Effector memory CD8-positive, alpha-beta T cell (primary cell): ENCODE measurements around the gene CTSW.

Experiments
- ATAC-seq: fragments of 150-1000 bp; cut with Tn5 transposase; replicated peaks from 2 replicates; pipeline ENCODE4 v1.10.0; 2021; ENCODE audit warnings: mild to moderate bottlenecking, moderate library complexity
- DNase-seq, 3 experiments: peaks; one replicate each; pipeline ENCODE4 v3.0.0; 2021
- H3K27ac Mint-ChIP-seq, 2 donors: one replicate each; pipeline ENCODE4 v1.8.0; 2022; ENCODE audit warnings: mild to moderate bottlenecking in 2 of 2, mixed read lengths in 2 of 2, moderate library complexity in 2 of 2
- H3K27me3 Mint-ChIP-seq, 2 donors: one replicate each; pipeline ENCODE4 v1.8.0; 2022; ENCODE audit warnings: mixed read lengths in 2 of 2
- H3K36me3 Mint-ChIP-seq: one replicate; pipeline ENCODE4 v1.8.0; 2022; ENCODE audit warnings: mild to moderate bottlenecking, moderate library complexity, mixed read lengths; ENCODE audit not compliant: insufficient read depth
- H3K4me1 Mint-ChIP-seq, 2 donors: one replicate each; pipeline ENCODE4 v1.8.0; 2022; ENCODE audit warnings: low read depth in 2 of 2, mixed read lengths in 2 of 2
- H3K4me3 Mint-ChIP-seq, 2 donors: one replicate each; pipeline ENCODE4 v1.8.0; 2022; ENCODE audit warnings: mild to moderate bottlenecking in 2 of 2, mixed read lengths in 2 of 2, moderate library complexity in 2 of 2
- H3K9me3 Mint-ChIP-seq, 2 donors: one replicate each; pipeline ENCODE4 v1.8.0; 2022; ENCODE audit warnings: mixed read lengths in 2 of 2

The CTSW gene

GRCh38 chr11:65880027-65880426 lies 390 bp downstream of the CTSW start:
- Mint-ChIP-seq H3K36me3 (peaks cover 28% of the 10 kb centered on the region), H3K27ac (peak overlapping the region; percentile 92), H3K4me3 (peak overlapping the region; percentile 88 to 90), H3K4me1 (peaks cover 51 to 52% of the 10 kb centered on the region in 2 donors), H3K27me3 (no peaks in the 10 kb centered on the region), H3K9me3 (no peaks in the 10 kb centered on the region)
- DNase-seq = no peak
- ATAC-seq = no peak

- H3K27ac Mint-ChIP-seq = peak overlapping the region; percentile 92
- peaks cover 30% of the 10 kb centered on the region for H3K36me3 Mint-ChIP-seq
- H3K4me1 Mint-ChIP-seq = peaks cover 55 to 57% of the 10 kb centered on the region in 2 donors
- H3K9me3 Mint-ChIP-seq = no peaks in the 10 kb centered on the region
- no peak for DNase-seq
- ATAC-seq = peak; percentile 23
- H3K4me3 Mint-ChIP-seq = peak overlapping the region; percentile 88 to 90
- H3K27me3 Mint-ChIP-seq = no peaks in the 10 kb centered on the region
These were observed 1.3 kb downstream of the CTSW start for GRCh38 chr11:65880844-65881421.

GRCh38 chr11:65882120-65883057 lies 2.8 kb downstream of the CTSW start:
- no peak for DNase-seq

GRCh38 chr11:65883058-65883761 lies 3.6 kb downstream of the CTSW start:
- Mint-ChIP-seq H3K4me3 (no peak overlapping the region), H3K36me3 (peaks cover 37% of the 10 kb centered on the region), H3K27me3 (no peaks in the 10 kb centered on the region), H3K9me3 (no peaks in the 10 kb centered on the region), H3K27ac (peak overlapping the region in 1 of 2 donors; percentile 31), H3K4me1 (peaks cover 62 to 64% of the 10 kb centered on the region in 2 donors)
- DNase-seq (no peak), ATAC-seq (no peak)

More at GRCh38 chr11:65882120-65883057, 2.8 kb downstream of the CTSW start:
- ATAC-seq = no peak
- Mint-ChIP-seq H3K4me3 (peak overlapping the region; percentile 53 to 88), H3K27me3 (no peaks in the 10 kb centered on the region), H3K27ac (peak overlapping the region; percentile 31 to 92), H3K4me1 (peaks cover 60 to 62% of the 10 kb centered on the region in 2 donors), H3K36me3 (peaks cover 30% of the 10 kb centered on the region), H3K9me3 (no peaks in the 10 kb centered on the region)

GRCh38 chr11:65883786-65884715 lies 4.4 kb downstream of the CTSW start:
- DNase-seq = no peak
- no peak overlapping the region for H3K4me3 Mint-ChIP-seq
- H3K4me1 Mint-ChIP-seq = peaks cover 62 to 63% of the 10 kb centered on the region in 2 donors
- H3K9me3 Mint-ChIP-seq = no peaks in the 10 kb centered on the region
- no peaks in the 10 kb centered on the region for H3K27me3 Mint-ChIP-seq
- no peak for ATAC-seq
- H3K36me3 Mint-ChIP-seq = peaks cover 41% of the 10 kb centered on the region
- H3K27ac Mint-ChIP-seq = peak overlapping the region; percentile 76 to 87

- H3K4me3 Mint-ChIP-seq = no peak overlapping the region
- peak; percentile 75 to 80 (median 78) for DNase-seq
- peaks cover 41% of the 10 kb centered on the region for H3K36me3 Mint-ChIP-seq
- no peaks in the 10 kb centered on the region for H3K9me3 Mint-ChIP-seq
- H3K27me3 Mint-ChIP-seq = no peaks in the 10 kb centered on the region
- peak; percentile 50 for ATAC-seq
- H3K4me1 Mint-ChIP-seq = peaks cover 62 to 64% of the 10 kb centered on the region in 2 donors
- H3K27ac Mint-ChIP-seq = peak overlapping the region; percentile 76 to 87
These were observed 5.1 kb downstream of the CTSW start for GRCh38 chr11:65884716-65885092.

GRCh38 chr11:65885231-65885630 lies 5.6 kb downstream of the CTSW start:
- no peaks in the 10 kb centered on the region for H3K27me3 Mint-ChIP-seq
- DNase-seq = no peak
- H3K9me3 Mint-ChIP-seq = no peaks in the 10 kb centered on the region
- H3K4me3 Mint-ChIP-seq = no peak overlapping the region
- peaks cover 41% of the 10 kb centered on the region for H3K36me3 Mint-ChIP-seq
- no peak for ATAC-seq
- H3K27ac Mint-ChIP-seq = peak overlapping the region; percentile 76 to 87
- H3K4me1 Mint-ChIP-seq = peaks cover 64 to 66% of the 10 kb centered on the region in 2 donors

- H3K9me3 Mint-ChIP-seq = no peaks in the 10 kb centered on the region
- H3K36me3 Mint-ChIP-seq = peaks cover 37% of the 10 kb centered on the region
- no peaks in the 10 kb centered on the region for H3K27me3 Mint-ChIP-seq
- DNase-seq (no peak), ATAC-seq (no peak)
- no peak overlapping the region for H3K4me3 Mint-ChIP-seq
- H3K27ac Mint-ChIP-seq = peak overlapping the region in 1 of 2 donors; percentile 90
- H3K4me1 Mint-ChIP-seq = peaks cover 58 to 60% of the 10 kb centered on the region in 2 donors
These were observed 6.3 kb downstream of the CTSW start for GRCh38 chr11:65885808-65886536.

GRCh38 chr11:65886826-65887722 lies 7.4 kb downstream of the CTSW start:
- DNase-seq (no peak), ATAC-seq (no peak)
- Mint-ChIP-seq H3K36me3 (peaks cover 37% of the 10 kb centered on the region), H3K4me1 (peaks cover 54 to 56% of the 10 kb centered on the region in 2 donors), H3K9me3 (no peaks in the 10 kb centered on the region), H3K4me3 (peak overlapping the region; percentile 89 to 93), H3K27me3 (no peaks in the 10 kb centered on the region), H3K27ac (peak overlapping the region; percentile 90 to 92)

- no peaks in the 10 kb centered on the region for H3K27me3 Mint-ChIP-seq
- peaks cover 61 to 63% of the 10 kb centered on the region in 2 donors for H3K4me1 Mint-ChIP-seq
- no peaks in the 10 kb centered on the region for H3K9me3 Mint-ChIP-seq
- DNase-seq (no peak), ATAC-seq (no peak)
- peaks cover 42% of the 10 kb centered on the region for H3K36me3 Mint-ChIP-seq
- H3K27ac Mint-ChIP-seq = peak overlapping the region; percentile 90 to 92
- H3K4me3 Mint-ChIP-seq = peak overlapping the region; percentile 89 to 93
These were observed 8.1 kb downstream of the CTSW start for GRCh38 chr11:65887723-65888162.

- H3K4me3 Mint-ChIP-seq = peak within 1 kb of the TSS; percentile 89 to 93
- peak; percentile 58 for ATAC-seq
- DNase-seq = peak; percentile 87 to 88 (median 87)
- peaks cover 41% of the 10 kb centered on the region for H3K36me3 Mint-ChIP-seq
- H3K27ac Mint-ChIP-seq = peak within 1 kb of the TSS; percentile 90 to 92
- no peaks in the 10 kb centered on the region for H3K9me3 Mint-ChIP-seq
- H3K27me3 Mint-ChIP-seq = no peaks in the 10 kb centered on the region
- peaks cover 62 to 64% of the 10 kb centered on the region in 2 donors for H3K4me1 Mint-ChIP-seq
These were observed 8.7 kb downstream of the CTSW start, which contains the start of gene FIBP for GRCh38 chr11:65888163-65888814. Gene FIBP, minus strand, starts transcription at chr11:65888471. Its CDS starts 53 bp downstream, at chr11:65888418.
